ENCODE data around the gene ANKRD12.
A peak's percentile ranks its signal among the peaks of the same experiment; 100 is the strongest.

Gene ANKRD12

DNA sequence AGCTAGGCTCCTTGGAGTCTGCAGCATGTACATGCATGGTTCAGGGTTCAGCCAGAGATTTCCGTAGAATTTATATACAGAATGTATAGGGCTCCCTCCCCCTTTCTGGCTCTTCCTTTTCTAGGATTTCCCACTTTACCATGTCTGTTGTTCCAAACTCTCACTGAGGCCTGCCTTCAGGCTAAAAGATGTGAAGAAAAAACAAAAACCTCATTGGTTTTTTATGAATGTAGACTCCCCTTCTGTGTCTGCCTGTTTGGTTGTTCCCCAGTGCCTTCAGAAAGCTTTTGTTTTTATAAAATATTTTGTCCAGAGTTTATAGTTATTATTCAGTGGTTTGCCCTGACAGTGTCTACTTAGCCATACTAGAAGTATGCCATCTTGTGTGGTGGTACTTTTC is 30.5 kb upstream of the ANKRD12 start:
- no peak for DNase-seq (ENCODE audit: low read depth in 2 of 2)

DNA sequence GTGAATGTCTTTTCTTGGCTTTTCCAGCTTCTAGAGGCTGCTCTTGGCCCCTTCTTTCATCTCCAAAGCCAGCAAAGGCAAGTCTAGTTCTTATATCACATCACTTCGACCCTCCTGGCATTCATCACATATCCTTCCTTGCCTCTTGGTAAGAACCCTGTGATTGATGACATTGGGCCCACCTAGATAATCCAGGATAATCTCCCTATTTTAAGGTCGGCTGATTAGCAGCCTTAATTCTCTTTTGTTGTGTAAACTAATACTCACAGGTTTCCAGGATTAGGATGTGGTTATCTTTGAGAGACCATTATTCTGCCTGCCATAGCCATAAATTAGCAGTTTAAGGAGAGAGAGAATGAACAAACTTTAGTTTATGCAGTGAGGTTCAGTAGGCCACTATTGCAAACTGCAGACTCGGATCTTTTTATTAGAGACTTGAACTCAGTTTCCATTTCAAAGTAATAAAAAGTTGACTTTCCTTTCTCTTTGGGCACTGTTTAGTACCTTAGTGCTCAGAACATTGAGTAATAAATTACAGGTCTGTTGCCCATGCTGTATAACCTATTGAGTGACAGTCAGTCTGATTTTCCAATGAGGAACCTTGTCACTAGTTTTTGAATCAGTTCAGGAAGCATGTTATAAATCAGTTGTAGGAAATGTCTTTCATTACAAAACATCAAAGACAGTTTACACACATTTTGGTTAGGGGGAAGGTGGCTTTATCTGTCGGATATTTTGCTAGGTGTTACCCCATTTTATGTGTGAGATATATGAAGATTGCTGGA is 29.6 kb upstream of the ANKRD12 start:
- DNase-seq (ENCODE audit: low read depth in 2 of 2), result no peak

DNA sequence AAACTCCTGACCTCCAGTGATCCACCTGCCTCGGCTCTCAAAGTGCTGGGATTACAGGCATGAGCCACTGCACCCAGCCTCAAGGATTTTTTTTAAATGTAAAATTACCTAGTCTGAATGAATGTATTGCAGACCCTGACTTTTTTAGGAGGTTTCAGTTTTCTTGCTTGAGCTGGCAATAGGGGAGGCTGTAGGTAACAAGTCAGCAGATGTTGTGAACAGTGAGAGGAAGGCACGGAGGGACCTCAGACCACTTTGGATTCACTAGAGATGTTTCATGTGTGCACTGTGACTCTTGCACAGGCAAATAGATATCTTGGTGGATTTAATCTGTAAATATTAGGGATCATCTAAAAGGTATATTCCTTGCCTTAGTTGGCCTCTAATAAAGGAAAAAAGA is 27.7 kb upstream of the ANKRD12 start:
- DNase-seq (ENCODE audit: low read depth in 2 of 2), result no peak

DNA sequence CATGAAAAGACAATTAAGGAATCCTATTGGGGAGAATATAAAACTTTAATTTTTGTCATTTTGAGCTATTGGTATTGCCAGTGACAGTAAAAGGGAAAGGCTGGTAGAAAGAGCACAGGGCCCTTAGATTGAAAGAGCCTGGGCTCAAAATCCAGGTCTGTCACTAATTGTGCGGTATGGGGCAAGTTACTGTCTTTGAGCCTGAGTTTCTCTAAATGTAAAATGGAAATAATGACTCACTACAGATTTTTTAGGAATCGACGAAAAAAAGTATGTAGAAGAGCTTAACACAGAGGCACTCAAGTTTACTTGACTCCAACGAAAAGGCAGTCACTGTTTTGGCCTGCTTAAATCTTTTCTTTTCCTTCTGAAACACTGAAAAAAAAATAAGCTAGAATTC is 27.1 kb upstream of the ANKRD12 start:
- no peak for DNase-seq (ENCODE audit: low read depth in 2 of 2)

DNA sequence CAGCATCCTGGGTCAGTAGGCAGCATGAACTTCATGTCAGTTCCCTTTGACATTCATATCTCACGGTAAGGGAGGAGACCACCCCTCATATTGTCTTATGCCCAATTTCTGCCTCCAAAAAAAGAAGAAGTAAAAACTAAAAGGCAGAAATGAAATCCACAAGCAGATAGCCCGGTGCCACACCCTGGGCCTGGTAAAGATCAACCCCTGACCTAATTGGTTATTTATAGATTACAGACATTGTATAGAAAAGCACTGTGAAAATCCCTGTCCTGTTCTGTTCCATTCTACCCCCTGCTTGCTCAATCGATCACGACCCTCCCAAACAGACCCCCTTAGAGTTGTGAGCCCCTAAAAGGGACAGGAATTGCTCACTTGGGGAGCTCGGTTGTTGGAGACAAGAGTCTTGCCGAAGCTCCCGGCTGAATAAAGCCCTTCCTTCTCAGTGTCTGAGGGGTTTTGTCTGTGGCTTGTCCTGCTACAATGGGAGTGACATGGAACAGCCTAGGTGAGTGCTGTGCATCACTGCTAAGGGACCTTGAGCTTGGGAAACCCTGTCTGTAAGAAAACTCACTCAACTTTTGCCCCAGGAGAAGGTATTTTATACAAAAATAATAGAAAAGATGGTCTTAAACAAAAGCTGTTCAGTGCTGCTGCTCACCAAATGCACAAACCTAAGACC is 23.0 kb upstream of the ANKRD12 start:
- no peak for DNase-seq (ENCODE audit: low read depth in 2 of 2)

DNA sequence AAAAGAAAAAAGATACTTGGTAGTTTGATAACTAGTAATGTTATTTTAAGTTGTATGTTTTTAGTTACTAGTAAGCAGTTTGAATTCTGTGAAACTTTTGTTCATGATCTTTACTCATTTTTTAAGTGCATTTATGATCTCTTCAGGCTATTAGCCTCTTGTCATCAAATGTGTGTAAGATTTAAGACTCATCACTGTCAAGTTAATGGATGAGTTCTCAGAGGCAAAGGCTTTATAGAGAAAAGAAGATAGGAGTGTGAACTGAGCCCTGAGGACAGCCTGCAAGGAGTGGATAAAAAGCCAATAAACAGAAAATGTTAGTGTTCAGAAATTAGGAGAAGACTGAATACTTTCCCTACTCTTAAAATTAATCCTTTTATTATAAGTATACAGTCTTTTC is 20.6 kb upstream of the ANKRD12 start:
- no peak for DNase-seq (ENCODE audit: low read depth in 2 of 2)

DNA sequence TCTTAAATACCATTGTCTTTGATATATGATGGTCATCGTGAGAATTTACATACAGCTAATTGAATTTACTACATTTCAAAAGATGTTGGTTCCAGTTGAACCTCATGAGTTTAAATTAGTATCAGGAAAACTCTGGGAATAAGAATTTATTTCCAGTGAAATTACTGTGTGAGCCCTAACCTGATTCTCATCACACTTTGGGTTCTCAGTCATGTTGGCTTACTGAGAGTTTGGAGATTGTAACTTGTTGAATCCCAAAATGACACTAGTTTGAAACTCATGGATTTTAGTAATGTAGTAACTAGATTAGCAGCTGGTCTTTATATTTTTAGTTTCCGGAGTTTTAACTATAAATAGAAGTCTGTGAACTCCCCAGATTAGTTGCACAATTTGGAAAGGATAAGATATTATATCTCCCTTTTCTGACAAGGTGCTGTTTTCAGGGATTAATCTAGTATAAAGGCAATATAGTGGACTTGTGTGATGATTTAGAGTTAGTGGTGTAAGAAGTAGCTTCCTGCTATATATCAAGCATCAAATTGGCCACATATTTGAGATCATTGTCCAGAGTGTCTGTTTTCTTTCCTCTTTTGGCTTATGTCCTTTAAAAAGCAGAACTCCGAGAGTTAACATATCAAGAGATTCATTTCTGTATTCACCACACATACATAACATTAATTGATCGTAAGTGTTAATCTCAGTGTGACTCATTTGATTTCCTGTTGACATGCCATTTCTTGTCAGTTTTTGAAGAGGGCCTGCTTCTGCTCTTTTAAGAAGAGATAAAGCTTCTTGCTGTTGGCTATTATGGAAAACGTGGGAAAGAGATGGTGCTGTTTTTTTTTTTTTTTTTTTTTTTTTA is 18.4 kb upstream of the ANKRD12 start:
- DNase-seq (ENCODE audit: low read depth in 2 of 2), result no peak

DNA sequence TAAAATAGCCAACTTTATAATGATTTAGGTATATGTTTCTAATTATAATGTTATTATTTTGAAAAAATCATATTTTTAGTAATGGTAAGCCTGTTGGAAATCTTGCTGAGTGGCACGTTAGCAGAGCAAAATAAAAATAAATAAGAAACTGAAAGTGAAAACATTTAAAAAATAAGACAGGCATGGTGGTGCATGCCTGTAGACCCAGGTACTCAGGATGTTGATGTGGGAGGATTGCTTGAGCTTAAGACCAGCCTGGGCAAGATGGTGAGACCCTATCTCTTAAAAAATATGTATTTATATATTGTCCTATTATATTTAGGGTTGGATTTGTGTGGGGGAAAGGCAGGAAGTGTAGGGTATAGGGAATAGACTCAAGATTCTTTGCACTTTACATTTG is 15.8 kb upstream of the ANKRD12 start:
- DNase-seq (ENCODE audit: low read depth in 2 of 2), result no peak

DNA sequence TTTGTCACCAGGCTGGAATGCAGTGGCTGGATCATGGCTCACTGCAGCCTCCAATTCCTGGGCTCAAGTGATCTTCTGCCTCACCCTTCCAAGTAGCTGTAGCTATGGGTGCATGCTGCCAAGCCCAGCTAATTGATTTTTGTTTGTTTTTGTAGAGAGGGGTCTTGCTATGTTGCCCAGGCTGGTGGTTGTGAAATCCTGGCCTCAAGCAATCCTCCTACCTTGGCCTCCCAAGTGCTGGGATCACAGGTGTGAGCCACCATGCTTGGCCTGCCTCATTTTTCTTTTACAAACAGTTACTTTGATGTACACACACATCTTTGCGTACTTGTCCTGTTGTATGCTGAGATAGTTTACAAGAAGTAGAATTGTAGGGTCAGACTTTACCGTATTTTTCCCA is 13.1 kb upstream of the ANKRD12 start:
- DNase-seq (ENCODE audit: low read depth in 2 of 2), result no peak

DNA sequence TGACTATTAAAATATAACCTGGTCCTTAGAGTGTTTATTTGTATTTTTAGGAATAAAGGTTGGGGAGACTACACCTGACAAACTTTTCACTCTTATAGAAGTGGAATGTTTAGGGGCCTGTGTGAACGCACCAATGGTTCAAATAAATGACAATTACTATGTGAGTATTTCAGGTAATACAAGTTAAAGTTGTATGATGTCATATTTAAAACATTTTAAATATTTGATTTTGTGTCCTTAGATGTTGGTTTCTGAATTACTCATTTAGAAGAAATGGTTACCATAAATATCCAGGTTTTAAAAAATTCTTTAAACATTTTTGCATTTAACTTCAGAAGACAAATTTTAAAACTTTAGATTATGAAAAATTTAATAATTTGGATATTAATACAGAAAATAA is 11.8 kb upstream of the ANKRD12 start:
- DNase-seq (ENCODE audit: low read depth in 2 of 2), result no peak

DNA sequence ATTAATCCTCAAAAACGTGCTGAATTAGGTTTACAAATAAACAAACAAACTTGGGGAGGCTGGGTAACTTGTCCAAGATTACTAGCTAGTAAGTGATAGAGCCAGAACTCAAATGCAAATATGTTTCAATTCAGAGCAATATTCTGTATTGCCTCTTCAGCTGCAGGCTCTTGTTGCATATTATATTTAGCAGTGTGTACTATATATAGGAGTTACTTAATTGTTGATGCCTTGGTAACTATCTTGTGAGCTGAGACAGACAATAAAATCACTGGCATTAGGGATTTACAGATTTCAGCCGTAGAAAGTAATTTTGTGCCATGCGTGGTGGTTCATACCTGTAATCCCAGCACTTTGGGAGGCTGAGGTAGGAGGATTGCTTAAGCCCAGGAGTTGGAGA is 10.2 kb upstream of the ANKRD12 start:
- DNase-seq (ENCODE audit: low read depth in 2 of 2), result no peak

DNA sequence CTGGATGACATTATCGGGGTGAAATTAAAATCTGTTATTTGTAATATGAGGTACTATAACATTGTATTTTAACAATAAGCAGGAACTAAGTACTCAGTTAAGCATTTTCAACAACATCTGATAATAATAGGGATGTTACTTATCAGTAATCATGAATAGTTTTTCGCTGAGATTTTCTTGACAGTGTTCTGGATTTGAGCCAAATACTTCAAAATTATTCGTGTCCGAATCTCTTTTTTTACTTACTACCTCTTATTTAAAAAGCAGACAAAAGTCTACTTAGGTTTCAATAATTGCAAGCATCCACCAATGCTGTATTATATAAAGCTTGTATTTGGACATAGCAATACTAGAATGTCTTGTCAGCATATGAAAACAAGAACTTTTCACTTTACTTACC is 6.4 kb upstream of the ANKRD12 start:
- no peak for DNase-seq (ENCODE audit: low read depth in 2 of 2)

DNA sequence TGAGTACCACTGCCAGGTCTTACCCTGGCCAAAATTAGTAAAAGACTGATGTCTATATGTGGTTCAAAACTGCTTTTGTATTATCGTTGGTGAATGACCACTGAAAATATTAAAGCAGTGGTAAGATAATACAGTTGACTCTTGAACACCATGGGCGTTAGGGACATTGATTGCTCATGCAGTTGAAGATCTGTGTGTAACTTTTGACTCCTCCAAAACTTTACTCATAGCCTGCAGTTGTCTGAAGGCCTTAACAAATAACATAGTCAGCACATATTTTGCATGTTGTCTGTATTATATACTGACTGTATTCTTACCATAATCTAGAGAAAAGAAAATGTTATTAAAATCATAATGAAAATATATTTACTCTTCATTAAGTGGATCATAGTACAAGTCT is 5.8 kb upstream of the ANKRD12 start:
- DNase-seq (ENCODE audit: low read depth in 2 of 2), result no peak

DNA sequence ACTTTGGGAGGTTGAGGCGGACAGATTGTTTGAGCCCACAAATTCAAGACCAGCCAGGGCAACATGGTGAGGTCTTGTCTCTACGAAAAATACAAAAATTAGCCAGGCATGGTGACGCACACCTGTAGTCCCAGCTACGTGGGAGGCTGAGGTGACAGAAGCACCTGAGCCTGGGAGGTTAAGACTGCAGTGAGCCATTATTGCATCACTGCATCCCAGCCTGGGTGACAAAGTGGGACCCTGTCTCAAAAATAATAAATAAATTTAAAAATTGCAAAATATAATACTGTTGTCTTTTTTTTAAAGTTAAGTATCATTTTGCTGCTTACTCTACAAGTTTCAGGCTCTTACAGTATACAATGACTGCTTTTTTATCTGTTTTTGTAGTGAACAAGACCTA is 4.0 kb upstream of the ANKRD12 start:
- no peak for DNase-seq (ENCODE audit: low read depth in 2 of 2)

DNA sequence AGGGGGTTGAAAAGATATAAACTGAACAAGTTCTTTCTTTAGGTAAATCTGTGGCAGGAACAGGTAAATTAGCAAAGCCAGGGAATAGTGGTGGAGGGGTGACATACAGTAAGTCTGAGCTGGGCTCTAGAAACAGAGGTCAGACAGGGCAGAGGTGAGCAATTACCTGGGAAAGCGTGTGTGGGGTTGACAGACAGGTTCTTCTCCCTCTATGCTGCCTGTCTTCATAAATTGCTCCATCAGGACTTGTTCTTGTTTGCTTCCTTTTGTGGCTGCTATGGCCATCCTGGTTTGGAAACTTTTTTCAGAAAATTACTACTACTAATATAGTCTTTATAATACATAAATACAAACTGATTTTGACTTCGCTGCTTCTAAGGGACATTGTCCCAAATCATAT is 3.4 kb upstream of the ANKRD12 start:
- no peak for DNase-seq (ENCODE audit: low read depth in 2 of 2)

DNA sequence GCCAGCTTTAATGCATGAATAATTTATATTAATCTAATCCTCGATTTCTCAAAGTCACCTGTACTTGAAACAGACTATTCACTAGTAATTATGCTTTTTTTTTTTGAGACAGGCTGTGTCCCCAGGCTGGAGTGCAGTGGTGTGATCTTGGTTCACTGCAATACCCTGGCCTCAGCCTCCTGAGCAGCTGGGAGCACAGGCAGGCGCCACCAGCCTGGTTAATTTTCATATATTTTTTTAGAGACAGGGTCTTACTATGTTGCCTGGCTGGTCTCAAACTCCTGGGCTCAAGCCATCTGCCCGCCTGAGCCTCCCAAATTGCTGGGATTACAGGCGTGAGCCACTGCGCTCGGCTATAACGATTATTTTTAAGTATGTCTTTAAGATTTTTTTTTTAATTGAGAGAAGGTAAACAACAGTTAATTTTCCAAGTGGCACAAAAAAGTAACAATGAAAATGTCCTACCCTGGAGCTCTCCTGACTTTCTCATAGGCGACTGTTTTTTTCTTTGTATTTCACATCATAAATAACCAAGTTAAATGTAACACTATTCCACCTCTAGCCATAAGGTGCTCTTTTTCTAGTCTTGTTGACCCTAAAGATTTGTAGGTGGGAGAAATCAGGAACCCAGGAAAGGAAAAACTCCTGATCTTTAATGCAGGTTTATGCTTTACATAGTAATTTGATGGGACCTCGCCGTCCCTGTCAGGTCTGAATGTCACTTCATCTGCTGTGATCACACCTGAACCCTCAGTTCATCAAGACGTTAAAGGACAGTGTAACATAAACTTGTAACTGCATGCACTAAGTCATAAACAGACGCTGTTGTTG is 1.3 kb upstream of the ANKRD12 start:
- DNase-seq (ENCODE audit: low read depth in 2 of 2), result no peak

DNA sequence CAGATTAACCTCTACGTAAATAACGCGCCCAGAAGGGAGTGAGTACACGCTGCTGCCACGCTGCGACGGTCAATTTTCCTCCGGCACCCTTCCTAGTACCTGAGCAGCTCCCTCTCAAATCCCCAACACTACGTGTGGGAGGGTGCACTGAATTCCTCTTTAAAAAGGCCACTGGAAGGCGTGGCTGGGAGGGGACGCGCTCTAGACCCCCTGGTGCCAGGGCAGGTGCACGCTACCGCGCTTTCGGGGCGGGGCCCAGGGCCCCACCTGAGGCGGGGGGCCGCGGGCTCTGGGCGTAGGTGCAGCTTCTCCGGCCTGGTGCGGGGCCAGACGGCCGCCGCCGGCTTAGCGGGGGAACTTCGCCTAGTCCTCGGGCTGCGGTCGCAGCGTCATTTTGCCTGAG is 668 bp upstream of the ANKRD12 start:
- DNase-seq (ENCODE audit: low read depth in 2 of 2), result peak in 1 of 2 donors; percentile 12

DNA sequence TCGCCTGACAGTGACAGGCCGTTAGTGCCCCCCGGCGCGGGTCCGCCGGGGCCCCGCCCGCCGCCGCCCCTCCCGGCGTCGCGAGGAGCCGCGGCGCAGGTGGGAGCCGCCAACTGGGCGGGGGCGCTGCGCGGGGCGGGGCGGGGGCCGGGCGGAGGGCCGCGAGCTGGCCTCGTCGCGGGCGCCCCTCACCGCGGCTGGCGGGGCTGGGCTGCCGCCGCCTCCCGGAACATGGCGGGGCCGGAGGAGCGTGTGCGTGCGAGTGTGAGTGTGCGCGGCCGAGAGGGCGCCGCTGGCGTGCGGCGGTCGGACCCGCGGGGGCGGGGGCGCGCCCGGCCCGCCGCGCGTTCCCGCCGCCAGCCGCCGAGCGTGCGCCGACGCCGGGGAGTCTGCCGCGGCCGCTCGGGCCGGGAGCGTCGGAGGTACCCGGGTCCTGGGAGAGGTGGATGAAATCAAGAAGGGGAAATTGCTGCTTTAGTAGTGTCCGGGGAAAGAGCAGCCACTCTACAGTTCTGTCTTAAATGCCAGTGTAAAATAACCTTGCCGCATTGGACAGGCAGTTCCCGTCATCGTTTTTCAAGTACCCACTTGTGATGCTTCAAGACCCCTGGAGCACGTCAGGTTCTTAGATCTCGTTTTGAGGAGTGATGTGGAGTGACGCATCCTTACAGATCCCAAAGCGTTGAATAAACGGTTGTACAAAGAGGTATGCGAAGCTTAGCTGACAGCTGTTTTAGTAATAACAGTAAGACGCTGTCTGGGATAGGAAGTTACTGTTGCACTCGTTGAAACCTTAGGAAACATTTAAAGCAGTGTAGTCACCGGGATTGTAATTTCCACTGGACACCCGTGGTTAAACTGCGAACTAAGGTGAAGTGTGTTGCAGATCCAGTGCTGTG is 836 bp downstream of the ANKRD12 start:
- DNase-seq (ENCODE audit: low read depth in 2 of 2), result peak; percentile 33 to 37

DNA sequence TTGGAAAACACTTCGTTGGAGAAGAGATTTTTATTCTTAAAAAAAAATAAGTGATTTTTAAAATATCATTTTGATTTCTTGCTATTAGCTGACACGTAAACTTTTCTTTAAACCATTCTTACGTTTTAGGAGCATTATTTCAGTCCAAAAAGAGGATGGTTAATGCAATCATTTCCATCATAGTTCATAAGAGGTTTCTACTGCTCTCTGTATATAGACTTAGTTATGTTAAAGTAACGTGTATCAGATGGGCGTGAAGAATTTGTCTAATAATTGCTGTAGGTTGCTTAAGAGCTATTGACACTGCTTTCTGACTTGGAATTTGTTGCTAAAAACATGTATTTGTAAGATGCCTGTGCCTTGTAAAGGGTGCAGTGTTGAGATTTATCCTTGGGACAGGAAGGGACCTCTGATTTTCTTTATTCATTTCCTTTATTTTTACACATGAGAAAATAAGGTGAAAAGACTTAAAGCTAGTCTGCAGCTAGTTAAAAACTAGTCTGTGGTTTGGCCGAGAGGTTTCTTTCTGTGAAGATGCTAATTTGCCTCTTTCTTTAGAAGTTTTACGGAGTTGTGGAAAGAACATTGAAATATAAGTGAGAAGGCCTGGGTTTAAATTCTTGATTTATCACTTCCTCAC is 2.9 kb downstream of the ANKRD12 start:
- DNase-seq (ENCODE audit: low read depth in 2 of 2), result no peak

DNA sequence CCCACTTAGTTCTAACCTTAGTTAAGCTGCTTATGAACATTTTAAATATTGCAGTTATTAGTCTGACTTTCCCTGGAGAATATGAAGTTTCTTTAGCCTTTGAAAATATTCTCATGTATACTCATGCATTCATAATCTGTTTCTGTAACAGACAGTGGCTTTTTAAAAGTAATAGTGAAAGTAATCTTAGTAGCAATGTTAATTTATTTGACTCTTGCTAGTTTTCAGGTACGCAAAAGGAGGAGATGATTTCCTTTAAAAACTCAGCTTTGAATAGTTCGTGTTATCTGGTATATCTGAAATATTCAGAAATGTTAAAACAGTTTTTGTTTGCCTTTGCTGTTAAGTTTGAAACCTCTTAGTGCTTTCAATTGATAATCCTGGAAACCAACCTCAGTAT is 3.8 kb downstream of the ANKRD12 start:
- DNase-seq (ENCODE audit: low read depth in 2 of 2), result no peak

All from stimulated activated CD8-positive, alpha-beta memory T cell treated with anti-CD3 and anti-CD28 coated beads, Interleukin-7, amount 100 ng/mL, for 1 hour (primary cell).